ES-I3 (cell line): ENCODE measurements around the gene PANX1.
"Not testable (repeated sequence)": the region's sequence is repeated elsewhere in the genome, so short reads cannot be mapped to it uniquely, and the experiment has no call there.

Experiments used
- H3K36me3 ChIP-seq: 2 replicates; pipeline ENCODE4 v1.6.1; 2013; ENCODE audit warnings: mild to moderate bottlenecking, low read length, control low read depth, moderate library complexity; ENCODE audit not compliant: insufficient read depth
- H3K4me1 ChIP-seq: 2 replicates; pipeline ENCODE4 v1.6.1; 2013; ENCODE audit warnings: mild to moderate bottlenecking, control low read depth, low read length; ENCODE audit not compliant: insufficient read depth
- H3K9ac ChIP-seq: 2 replicates; pipeline ENCODE4 v1.6.1; 2013; ENCODE audit warnings: low read depth, mild to moderate bottlenecking, low read length, moderate library complexity
- H3K9me3 ChIP-seq: 2 replicates; pipeline ENCODE4 v1.6.1; 2013; ENCODE audit warnings: mild to moderate bottlenecking, low read length, moderate library complexity; ENCODE audit not compliant: control insufficient read depth, insufficient read depth

Gene PANX1

GRCh38 chr11:94149431-94150017, 20.9 kb downstream of the PANX1 start:
- Histone ChIP-seq H3K36me3 (no peaks in the 10 kb centered on the region), H3K9ac (no peak overlapping the region), H3K4me1 (peaks cover 30% of the 10 kb centered on the region)

GRCh38 chr11:94150056-94150455, 21.4 kb downstream of the PANX1 start:
- Histone ChIP-seq H3K9ac (no peak overlapping the region), H3K9me3 (no peaks in the 10 kb centered on the region), H3K36me3 (no peaks in the 10 kb centered on the region), H3K4me1 (peaks cover 30% of the 10 kb centered on the region)

More at GRCh38 chr11:94149431-94150017, 20.9 kb downstream of the PANX1 start:
- no peaks in the 10 kb centered on the region for H3K9me3 ChIP-seq

GRCh38 chr11:94150704-94151685, 22.4 kb downstream of the PANX1 start:
- no peaks in the 10 kb centered on the region for H3K36me3 ChIP-seq
- H3K9ac ChIP-seq: no peak overlapping the region
- peaks cover 30% of the 10 kb centered on the region for H3K4me1 ChIP-seq
- no peaks in the 10 kb centered on the region for H3K9me3 ChIP-seq

GRCh38 chr11:94151903-94152677, 23.4 kb downstream of the PANX1 start:
- Histone ChIP-seq H3K4me1 (peaks cover 30% of the 10 kb centered on the region), H3K9me3 (no peaks in the 10 kb centered on the region), H3K9ac (no peak overlapping the region), H3K36me3 (no peaks in the 10 kb centered on the region)

GRCh38 chr11:94152678-94153065, 24.0 kb downstream of the PANX1 start:
- no peaks in the 10 kb centered on the region for H3K9me3 ChIP-seq
- peaks cover 30% of the 10 kb centered on the region for H3K4me1 ChIP-seq
- H3K9ac ChIP-seq: no peak overlapping the region
- no peaks in the 10 kb centered on the region for H3K36me3 ChIP-seq

GRCh38 chr11:94153320-94153719, 24.7 kb downstream of the PANX1 start:
- no peak overlapping the region for H3K9ac ChIP-seq
- peaks cover 30% of the 10 kb centered on the region for H3K4me1 ChIP-seq
- no peaks in the 10 kb centered on the region for H3K9me3 ChIP-seq
- H3K36me3 ChIP-seq: no peaks in the 10 kb centered on the region

- H3K36me3 ChIP-seq: no peaks in the 10 kb centered on the region
- H3K9me3 ChIP-seq: no peaks in the 10 kb centered on the region
- H3K4me1 ChIP-seq: peaks cover 30% of the 10 kb centered on the region
- no peak overlapping the region for H3K9ac ChIP-seq
Measured at GRCh38 chr11:94154095-94154856, 25.6 kb downstream of the PANX1 start.

GRCh38 chr11:94157339-94157738, 28.7 kb downstream of the PANX1 start:
- peaks cover 18% of the 10 kb centered on the region for H3K4me1 ChIP-seq
- H3K36me3 ChIP-seq, H3K9me3 ChIP-seq, H3K9ac ChIP-seq: not testable (repeated sequence)

- Histone ChIP-seq H3K4me1 (no peaks in the 10 kb centered on the region), H3K36me3 (no peaks in the 10 kb centered on the region), H3K9ac (no peak overlapping the region), H3K9me3 (no peaks in the 10 kb centered on the region)
Measured at GRCh38 chr11:94168882-94169281, 40.2 kb downstream of the PANX1 start.

GRCh38 chr11:94169516-94169915, 40.9 kb downstream of the PANX1 start:
- Histone ChIP-seq H3K9ac (no peak overlapping the region), H3K36me3 (no peaks in the 10 kb centered on the region), H3K9me3 (no peaks in the 10 kb centered on the region), H3K4me1 (no peaks in the 10 kb centered on the region)

- Histone ChIP-seq H3K9ac (no peak overlapping the region), H3K9me3 (no peaks in the 10 kb centered on the region), H3K36me3 (no peaks in the 10 kb centered on the region), H3K4me1 (no peaks in the 10 kb centered on the region)
Measured at GRCh38 chr11:94169930-94170545, 41.4 kb downstream of the PANX1 start.

- Histone ChIP-seq H3K9me3 (no peaks in the 10 kb centered on the region), H3K36me3 (no peaks in the 10 kb centered on the region), H3K4me1 (no peaks in the 10 kb centered on the region), H3K9ac (no peak overlapping the region)
Measured at GRCh38 chr11:94170953-94171352, 42.3 kb downstream of the PANX1 start.

GRCh38 chr11:94171693-94172440, 43.2 kb downstream of the PANX1 start:
- H3K4me1 ChIP-seq: no peaks in the 10 kb centered on the region
- no peaks in the 10 kb centered on the region for H3K9me3 ChIP-seq
- H3K9ac ChIP-seq: no peak overlapping the region
- no peaks in the 10 kb centered on the region for H3K36me3 ChIP-seq
